HG02840 (cell line): Measurements from ENCODE around the gene ELMO1.

ENCODE experiments used
- ATAC-seq: cut with Tn5 transposase; IDR thresholded peaks from one replicate; pipeline ENCODE4 v1.9.1; 2021; ENCODE audit warnings: mild to moderate bottlenecking, moderate library complexity, moderate number of reproducible peaks; ENCODE audit not compliant: unreplicated experiment, low FRiP score

The ELMO1 gene

GRCh38 chr7:36944838-36945237 is 503.8 kb downstream of the ELMO1 start:
- ATAC-seq = no peak

- ATAC-seq = peak; percentile 64
These were observed 504.9 kb downstream of the ELMO1 start for GRCh38 chr7:36943591-36944435.

GRCh38 chr7:36942955-36943354 is 505.7 kb downstream of the ELMO1 start:
- no peak for ATAC-seq

- ATAC-seq = no peak
These were observed 506.1 kb downstream of the ELMO1 start for GRCh38 chr7:36942541-36942940.

DNA sequence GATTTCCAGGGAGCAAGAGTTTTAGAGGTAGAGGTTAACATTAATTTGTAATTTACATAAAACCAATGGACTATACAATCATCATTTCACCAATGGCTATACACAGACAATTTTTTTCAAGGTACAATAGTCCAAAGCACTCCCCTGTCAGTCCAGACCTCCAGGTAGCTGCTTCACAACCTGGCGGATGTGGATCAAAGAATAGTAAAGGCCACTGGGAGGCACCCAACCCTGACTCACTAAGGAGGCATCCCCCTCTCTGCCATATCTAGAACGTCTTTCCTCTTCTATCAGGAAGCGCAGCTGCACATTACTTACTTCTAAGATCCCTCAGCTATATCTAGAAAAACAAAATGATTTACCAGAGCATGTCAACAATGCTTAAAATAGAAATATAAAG is 506.6 kb downstream of the ELMO1 start:
- no peak for ATAC-seq

GRCh38 chr7:36941359-36941758 is 507.3 kb downstream of the ELMO1 start:
- ATAC-seq = no peak

DNA sequence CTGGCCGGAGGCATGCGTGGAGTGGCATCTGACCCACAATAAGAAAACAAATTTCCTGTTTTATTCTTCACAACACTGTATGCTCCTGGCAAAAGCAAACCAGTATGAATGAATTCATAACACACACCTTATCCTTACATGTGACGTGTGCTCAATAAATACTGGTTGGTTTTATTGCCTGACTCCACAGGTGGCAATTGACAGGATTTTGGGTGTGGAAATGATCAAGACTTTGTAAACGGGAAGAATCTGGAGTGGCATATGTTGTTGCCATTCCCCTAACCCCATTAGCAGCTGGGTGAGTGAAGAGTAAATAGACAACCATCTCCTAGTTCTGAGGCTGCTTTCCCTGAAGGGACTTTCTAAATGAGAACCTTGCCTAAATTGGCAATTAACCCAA is 508.8 kb downstream of the ELMO1 start:
- ATAC-seq = no peak

DNA sequence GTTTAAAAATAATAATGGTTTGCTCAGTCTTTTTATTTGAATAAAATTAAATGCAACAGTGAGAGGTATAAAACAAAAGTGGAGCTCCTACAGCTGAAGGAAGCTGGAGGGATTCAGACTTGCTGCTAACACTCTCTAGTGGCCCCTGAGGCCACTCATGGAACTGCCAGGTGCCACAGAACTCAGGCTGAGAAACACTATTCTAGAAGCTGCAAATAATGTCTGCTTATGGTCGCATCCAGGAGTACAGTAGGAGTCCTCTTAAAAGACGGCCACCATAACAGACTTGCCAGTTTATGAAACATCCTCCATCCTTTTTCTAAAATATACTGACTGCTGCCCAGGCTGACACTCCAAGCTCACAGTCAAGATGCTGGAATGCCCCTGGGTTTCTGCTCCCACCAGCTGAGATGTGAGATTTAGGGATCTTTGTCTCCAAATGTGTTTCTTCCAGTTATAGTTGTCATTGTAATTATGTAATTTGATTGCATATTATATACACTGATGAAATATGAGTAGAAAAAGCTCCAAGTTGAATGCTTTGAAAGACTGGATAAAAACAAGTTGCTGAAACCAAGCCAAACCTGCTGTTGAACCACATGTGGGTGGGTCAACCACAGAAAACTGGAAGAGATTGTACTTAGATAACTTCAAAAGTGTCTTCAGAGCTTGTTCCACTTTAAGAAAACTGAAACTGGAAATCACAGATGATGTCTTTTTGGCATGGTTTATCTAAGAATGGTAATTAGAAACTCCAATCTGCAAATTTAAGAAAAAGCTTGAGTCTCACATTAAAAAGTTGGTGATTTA is 510.7 kb downstream of the ELMO1 start:
- ATAC-seq = no peak

- ATAC-seq = no peak
These were observed 516.8 kb downstream of the ELMO1 start for GRCh38 chr7:36931892-36932291.

- no peak for ATAC-seq
These were observed 518.9 kb downstream of the ELMO1 start for GRCh38 chr7:36929791-36930190.

DNA sequence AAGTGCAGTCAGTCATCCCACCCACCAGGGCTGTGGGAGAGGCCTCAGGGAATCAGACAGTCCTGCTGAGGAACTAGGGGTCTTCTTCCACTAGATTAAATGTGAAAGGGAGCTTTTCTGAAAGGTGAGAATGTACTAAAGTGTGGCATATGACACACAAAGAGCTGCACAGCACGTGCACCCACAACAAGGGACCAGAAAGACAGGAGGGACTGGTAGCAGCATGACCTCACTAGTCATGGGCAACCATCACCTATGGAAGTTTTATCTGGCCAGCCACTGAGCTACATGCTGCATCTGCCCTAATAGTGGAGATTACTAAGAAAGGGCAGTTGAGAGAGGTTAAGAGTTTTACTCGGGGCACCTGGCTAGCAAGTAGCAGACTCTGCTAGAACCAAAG is 519.9 kb downstream of the ELMO1 start:
- no peak for ATAC-seq

DNA sequence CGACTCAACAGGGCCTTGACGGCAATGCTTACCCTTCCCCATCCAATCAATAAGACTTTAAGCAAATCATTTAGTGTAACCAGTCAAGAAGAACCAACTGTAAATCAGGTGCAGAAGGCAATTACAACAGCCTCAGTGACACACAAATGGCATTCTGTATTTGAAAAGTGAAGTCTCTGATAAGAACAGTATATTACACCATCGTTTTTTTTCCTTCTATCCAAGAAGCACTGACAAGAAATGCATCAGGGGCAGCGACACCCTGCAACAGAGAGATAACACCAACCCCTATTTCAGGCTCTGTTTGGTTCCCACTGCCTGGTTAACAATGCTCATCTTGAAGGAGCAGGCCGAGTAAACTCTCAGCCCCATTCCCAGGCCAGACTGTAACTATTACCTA is 520.4 kb downstream of the ELMO1 start:
- no peak for ATAC-seq

DNA sequence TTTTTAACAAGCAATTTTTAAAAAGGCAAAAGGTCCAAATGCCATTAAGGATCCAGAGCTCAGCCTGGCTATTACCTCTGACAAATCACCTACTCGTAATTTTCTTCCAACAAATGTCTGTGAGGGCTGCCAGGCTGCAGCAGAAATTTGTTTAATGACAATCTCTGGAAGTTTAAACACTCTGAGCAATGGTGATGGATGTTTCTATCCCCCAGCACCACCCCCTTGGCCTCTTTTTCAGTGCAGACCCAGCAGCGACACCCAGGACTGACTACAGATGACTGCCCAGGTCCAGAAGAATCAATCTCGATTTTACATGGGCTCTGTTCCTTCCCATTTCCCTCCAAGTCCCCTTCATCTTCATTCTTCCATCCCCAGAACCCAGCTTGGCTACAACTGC is 523.0 kb downstream of the ELMO1 start:
- ATAC-seq = no peak

DNA sequence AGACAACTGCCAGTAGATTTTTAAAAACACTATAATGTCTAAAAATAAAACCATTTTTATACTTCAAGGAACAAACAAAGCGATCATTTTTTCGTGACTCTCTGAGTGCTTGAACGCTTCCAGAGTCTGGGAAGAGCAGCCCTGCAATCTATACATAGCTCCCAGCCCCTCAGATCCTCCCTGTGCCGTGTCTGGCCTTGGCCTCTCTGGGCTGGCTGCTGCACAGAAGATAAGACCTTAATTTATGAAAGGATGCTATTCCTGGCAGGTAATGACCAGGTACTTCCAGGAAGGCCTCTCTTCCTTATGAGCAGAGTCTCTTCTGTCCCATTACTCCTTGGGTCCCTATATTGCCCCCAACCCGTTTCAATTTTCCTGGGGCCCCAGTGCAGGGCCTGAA is 523.5 kb downstream of the ELMO1 start:
- no peak for ATAC-seq

DNA sequence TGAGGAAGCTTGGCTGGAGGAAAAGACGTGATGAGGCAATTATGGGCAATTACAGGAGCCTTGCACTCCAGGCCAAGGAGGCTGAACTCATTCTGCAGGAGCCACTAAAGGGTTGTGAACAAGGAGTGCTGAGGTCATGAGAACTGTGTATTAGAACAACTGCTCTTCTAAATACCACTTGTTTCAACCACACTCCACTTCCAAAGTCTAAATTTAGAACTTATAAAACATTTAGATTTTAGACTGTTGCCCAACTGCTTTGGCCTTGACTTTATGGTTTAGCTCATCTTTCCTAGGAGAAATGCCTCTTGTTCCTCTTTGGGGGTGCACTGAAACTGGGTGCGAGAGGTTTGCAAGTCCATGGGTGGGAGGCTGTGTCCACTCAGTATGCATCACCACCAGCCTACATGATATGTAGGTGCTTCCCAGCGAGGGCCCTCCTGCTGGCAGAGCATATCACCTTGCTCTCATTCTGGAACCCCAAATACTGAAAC is 524.7 kb downstream of the ELMO1 start:
- ATAC-seq = no peak

DNA sequence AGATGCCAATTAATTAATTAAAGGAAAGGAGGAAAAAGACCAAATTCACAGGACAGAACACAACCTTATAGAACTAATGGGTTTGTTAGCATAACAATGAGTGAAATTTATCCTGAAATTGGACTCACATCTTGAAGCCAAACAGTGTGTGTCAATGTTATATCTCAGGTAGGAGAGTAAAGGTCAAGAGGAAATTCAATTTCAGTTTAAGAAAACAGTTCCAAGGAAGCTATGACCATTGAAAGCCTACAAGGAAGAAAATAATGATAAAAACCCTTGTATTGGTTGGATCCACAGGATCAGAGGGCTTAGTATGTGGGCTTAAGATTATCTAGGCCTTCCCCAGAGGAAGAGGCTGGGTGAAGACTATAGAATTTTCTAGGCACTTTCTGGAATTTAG is 525.5 kb downstream of the ELMO1 start:
- ATAC-seq = no peak

DNA sequence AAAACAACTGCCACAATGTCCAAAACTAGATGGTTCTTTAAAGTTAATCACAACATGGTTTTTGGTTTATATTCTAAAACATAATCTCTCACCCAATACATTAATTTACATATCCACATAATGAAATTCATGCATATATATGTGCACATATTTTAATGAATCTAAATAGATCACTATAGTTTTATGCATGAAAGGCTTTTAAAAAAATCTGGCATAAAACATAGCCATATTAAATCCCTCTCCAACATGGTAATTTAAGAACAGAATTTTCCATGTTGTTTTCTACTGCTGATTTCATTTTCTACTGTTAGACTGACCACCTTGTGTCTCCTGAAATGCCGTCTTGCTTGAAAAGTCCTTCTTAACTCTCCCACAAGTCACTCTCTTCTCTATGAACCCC is 528.2 kb downstream of the ELMO1 start:
- no peak for ATAC-seq

DNA sequence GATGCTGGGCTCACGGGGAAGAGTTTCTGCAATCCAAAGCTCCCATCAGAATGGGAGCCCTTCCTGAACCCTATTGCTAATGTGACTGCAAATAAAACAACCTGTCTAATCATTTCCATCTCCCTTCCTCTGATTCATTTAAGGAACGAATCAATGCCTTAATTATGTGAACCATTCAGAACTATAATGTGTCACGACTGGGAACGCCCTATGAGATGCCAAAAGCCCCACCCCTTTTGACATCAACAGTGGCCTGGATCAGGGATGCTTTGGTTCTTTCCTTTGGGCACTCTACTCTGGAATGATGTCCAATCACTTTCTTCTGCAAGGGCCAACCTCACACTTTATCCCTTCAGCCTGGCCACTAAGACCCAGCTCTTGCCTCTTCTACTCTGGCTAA is 528.9 kb downstream of the ELMO1 start:
- ATAC-seq = no peak

DNA sequence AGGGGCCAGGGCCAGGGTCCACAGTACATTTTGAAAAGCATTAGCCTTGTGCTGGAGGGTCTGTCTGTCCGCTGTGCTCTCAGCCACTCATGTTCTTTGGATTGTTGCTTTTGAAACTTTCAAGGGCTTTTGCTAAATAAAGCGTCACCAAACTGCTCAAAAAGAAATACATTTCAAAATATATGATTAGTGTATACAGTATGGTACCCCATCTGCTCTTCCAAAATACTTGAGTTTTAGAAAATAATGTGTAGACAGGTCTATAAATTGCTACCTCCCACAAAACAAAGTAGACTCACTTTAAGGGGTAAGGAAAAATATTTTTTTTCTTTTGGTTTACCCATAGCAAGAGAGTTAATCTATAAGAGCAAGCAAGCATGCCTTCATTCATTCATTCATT is 530.1 kb downstream of the ELMO1 start:
- ATAC-seq = no peak

DNA sequence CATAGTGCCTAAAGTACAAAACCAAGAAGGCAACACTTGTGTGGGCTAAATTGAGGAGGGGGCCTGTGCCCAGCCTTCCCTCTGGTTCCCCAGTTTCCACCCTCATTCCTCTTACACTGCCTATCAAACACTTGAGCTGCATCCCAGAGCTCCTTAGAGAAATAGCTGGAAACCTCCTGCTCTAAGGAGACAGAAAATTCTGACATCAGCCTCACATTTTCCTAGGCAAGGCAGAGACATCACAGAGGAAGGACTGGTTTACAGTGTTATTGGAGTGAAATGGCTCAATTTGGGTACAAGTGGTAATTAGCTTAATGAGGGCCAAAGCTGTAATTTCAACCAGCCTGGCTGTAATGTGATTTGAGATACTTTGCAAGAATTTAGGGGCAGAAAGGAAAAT is 532.0 kb downstream of the ELMO1 start:
- no peak for ATAC-seq

GRCh38 chr7:36916116-36916515 is 532.5 kb downstream of the ELMO1 start:
- ATAC-seq = no peak

- ATAC-seq = no peak
These were observed 536.9 kb downstream of the ELMO1 start for GRCh38 chr7:36911788-36912187.
